Stimulated activated CD4-positive, alpha-beta T cell treated with anti-CD3 and anti-CD28 coated beads, Interleukin-4, amount 100 ng/mL, for 4 hours (primary cell): ENCODE measurements around the gene PELO.
"Not testable (repeated sequence)": the region's sequence is repeated elsewhere in the genome, so short reads cannot be mapped to it uniquely, and the experiment has no call there.

Experiments
- DNase-seq, 2 experiments: peaks; one replicate each; pipeline ENCODE4 v3.0.0-alpha.2; 2020

The PELO gene

DNA sequence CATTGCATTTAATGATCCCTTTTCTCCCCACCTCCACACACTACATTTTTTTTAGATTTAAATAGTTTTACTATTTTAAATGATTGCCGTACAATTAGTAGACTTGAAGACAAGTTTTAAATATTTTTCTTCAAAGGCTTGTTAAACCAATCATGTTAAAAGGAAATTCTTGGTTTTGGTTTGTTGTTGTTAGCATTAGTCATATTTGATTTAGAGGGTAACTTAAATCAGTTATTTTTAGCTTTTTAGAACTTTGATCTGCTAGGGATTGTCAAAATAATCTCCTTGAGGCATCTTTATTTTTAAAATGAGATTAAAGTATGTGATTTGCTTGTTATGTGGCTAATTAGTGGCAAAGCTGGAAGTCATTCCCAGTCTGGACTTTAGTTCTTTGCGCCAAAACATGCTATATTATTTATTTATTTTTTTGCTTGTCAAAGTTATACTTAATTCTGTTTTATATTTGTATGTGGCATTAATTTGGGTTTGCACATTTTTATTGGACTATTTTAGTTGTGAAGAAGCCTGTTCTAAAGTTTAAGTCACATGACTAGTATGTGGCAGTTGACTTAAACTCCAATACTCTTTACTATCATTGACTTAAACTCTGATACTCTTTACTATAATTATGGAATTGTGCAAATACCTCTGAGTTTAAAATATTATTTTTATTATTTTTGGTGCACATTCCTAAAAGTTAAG is 14.7 kb downstream of the PELO start:
- no peak for DNase-seq

DNA sequence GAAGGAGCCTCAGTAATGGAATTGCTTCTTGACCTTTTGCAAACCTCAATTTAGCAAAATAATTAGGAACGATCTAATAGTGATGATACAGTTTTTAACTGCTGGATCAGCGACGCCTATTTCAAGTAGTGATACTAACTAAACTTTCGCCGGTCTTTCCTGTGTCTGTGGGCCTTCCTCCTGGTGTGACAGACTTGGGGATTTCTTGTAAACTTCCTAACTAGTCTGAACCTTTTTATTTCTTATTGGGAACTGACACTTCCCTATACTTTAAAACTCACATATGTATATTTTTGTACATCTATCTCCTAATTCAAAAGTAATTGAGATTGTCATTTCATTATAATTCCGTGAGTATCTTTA is 15.2 kb downstream of the PELO start:
- DNase-seq = no peak

DNA sequence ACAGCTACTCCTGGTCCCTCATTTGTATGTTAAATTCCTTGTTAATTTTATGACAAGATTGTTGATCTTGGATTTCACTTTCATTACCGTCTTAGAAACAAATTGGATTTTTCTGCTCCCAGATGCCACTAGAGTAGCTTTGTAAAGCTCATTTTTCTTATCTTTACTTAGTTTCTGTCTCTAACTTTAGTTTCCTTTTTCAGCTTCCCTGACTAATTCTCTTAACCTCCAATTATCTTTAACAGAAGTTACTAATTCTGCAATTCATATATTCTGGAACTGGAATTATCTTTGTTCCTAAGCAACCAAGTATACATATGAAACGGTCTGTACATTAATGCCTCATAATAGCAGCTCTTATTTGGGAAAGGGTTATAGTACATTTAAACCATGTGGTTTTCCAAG is 16.7 kb downstream of the PELO start:
- DNase-seq = no peak

DNA sequence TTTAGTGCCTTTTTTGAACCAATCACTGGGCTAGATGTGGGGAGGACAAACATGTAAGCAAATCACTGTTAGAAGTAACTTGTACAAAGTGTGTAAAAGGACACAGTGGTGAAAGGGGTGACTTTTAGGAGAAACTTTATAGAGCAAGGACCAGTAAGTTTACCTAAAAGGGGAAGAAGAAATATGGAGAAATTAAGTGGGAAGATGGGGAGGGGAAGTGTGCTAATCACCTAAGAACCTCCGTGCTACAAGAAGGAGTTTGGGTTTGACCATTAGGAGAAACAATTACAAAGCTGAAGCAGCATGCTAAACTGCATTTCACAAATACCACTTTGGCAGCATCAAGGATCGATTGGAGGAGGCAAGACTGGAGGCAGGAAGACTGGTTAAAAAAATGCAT is 17.3 kb downstream of the PELO start:
- no peak for DNase-seq

DNA sequence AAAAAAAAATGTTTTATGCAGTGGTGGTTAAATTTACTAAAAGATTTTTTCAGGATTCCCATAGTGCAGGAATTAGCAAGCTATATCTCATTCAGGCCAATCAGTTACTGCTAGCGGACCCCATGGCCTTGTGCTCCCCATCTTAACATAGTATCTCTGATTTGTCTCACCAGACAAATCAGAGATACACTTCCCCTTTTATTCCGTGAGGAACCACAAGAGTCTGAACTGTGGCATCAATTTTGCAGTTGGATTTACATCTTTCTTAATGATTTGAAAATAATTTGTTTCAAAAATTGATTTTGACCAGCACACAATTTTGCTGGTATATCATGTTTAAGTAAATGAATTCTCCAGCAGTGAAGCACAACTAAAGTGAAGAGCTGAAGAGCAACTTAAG is 17.9 kb downstream of the PELO start:
- no peak for DNase-seq

DNA sequence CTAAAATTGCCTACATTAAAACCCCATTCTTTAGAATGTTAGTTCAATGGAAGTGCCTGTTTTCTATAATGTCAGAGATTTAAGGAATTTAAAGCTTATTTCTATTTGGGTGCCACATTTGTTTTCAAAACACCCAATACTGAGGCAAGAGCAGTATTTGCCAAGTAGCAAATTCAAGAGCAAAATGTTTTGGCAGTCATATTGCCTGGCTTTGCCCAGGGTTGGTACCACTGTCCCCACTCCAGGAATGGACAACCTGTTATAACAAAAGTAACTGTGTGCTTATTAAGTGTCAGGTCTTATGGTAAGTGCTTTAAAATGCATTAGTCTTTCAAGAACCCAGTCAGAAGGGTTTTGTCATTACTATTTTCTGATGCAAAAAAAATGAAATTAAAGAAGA is 19.3 kb downstream of the PELO start:
- no peak for DNase-seq

DNA sequence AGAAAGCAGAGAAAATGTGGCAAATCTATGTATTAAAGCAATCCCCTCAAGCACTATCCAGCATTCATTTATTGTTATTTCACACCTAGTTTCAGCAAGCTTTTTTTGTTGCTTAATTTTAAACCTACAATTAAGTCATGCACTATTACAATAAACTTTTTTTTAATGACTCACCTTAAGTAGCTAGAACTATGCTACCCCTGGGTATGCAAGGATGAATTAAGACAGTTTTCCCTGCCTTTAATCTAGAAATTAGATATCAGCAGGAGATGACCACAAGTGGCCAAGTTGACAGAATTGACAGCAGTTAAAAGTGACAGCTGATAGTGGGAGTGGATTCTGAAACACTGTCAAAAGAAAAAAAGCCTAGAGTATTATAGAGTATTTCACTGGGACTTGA is 20.0 kb downstream of the PELO start:
- no peak for DNase-seq

DNA sequence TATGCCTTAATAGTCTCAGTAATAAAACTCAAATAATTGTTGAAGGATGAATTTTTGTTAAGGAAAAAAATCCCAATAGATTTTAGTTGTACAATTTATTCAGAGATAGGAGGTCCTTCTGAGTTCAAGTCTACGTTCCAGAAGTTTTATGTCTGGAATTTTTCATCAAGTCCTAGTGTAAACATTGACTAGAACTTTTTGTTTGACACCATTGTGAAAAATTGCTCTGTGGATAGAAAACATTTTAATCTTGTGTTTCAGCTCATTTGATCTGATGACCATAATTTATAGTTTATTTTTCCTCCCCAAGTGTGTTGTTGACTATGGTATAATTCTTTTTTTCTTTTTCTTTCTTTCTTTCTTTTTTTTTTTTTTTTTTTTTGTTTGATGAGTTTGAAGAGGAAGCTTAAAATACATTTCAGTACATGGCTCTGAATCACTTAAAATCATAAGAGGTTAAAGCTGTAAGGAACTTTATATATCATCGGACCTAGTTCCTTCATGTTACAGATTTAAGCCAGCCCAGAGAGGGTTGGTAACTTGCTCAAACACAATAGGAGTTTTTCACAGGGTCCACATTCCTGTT is 20.7 kb downstream of the PELO start:
- no peak for DNase-seq

DNA sequence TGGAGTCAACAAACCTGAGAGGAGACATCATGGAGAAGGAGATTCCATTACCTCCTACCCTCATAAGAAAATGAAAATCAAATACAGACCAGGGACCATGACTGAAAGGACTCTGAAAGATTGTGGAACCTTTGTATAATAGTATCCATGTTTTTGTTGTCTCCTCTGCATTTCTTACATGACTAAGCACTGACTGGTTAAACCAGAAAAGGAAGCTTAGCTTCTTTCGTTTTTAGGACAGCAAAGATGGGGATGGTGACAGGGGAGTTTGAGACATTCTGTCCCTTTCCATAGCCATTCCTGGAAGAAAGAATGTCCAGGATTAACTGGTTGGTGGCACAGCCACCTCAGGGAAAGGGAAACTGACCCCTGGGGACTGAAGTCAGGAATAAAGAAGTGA is 22.2 kb downstream of the PELO start:
- no peak for DNase-seq

DNA sequence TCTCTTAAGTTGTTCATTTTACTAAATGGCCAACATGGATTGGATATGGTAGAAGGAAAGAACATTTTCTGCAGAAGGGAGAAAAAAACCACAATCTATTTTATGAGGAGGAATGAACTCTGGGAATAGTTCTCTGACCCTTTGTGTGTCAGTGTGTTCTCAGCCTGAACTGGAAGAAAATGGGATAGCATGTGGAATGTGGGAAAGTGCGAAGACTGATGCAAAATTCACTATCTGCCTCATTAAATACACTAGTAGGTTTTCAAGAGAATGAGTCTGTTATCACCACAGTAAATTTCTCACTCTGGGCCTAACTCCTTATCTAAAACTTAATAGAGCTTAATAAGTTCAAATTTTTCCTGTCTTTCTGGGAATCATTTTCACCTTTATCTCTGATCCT is 22.7 kb downstream of the PELO start:
- DNase-seq = no peak

DNA sequence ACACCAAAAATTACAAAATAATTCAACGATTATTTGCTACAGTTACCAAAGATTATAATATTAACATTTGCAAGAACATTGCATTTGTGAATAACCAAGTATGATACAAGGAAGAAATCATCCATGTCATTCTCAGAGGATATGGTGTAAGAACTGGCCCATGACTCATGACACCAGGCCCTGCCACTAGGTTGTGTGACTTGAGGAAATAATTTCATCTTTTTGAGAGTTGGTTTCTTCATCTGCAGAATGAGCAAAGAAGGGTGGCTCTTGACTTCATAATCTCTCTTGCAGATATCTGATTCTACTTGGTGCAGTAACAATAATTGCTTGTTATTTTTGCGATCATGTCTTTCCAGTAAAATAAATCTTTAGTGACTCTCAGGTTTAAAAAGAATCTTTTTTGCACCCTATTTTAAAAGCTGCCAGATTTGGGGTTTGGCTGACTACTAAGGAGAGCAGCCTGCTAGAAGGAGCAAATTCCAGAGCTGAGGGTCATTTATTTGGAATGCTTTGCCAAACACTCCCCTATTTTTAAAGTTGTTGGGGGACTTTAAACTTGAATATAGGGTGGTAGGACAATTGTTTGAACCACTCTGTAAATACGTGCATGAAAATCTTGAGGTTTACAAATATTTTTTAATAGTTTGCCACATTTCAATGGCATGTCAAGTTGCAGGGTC is 23.5 kb downstream of the PELO start:
- no peak for DNase-seq

DNA sequence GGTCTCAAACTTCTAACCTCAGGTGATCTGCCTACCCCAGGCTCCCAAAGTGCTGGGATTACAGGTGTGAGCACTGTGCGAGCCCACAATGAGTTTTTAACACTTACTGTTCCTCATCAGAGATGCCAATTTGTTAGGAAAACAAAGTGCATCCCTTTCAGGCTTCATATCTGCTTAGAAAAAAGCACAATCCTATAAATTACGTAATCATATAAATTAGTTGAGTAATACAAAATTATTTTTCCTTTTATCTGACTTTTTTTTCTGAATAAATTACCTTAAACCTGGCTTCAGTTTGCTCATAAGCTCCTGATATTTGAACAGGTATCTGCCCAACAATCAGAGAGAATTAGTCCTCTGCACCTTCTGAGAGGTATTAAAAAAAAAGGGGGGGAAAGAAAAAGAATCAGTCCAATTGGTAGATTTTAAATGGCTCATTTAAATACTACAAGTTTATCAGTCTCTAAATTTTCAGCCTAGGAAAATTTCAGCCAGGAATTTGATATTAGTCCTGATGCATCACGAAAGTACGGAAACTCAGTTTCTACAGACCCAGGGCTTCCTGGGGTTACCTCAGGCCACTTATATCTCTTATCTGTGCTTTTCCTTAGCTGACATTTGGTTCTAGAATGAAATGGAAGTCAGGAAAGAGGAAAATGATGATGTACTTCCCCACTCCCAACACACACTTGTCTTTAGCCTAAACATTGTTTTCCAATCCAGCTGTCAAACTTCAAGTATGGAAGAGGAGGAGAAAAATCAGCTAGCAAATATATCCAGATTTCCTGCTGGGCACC is 26.8 kb downstream of the PELO start:
- no peak for DNase-seq

DNA sequence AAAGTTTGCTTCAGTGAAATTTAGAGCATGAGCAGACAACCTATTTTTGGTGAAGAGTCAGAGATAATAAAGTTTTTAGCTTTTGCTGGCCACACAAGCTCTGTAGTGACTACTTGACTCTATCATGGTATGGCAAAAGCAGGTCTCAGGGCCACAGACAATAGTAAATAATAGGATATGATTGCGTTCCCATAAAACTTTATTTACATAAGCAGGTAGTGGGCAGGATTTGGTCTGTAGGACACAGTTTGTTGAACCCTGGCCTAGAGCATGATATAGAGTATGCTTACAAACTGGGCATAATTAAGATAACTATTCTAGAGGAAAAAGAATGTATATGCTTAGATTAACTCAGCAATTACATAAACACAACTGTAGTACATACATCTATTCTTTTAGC is 30.1 kb downstream of the PELO start:
- no peak for DNase-seq

DNA sequence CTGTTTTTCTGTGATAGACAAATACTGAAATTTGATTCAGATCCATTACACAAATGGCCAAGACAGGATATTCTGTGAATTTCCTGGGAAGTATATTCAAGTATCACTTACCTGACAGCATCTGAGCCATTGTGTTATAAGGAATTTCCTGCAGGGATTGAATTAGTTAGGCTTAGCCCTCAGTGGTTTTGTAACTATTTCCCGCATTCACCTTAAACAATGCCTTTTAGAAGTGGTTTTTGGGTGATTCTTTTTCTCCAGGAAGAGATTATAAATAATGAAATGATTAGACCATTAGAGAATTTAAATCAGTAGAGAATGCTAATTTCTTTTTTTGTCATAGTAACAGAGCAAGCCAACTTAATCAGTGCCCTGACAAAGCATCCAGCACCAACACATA is 30.6 kb downstream of the PELO start:
- no peak for DNase-seq

DNA sequence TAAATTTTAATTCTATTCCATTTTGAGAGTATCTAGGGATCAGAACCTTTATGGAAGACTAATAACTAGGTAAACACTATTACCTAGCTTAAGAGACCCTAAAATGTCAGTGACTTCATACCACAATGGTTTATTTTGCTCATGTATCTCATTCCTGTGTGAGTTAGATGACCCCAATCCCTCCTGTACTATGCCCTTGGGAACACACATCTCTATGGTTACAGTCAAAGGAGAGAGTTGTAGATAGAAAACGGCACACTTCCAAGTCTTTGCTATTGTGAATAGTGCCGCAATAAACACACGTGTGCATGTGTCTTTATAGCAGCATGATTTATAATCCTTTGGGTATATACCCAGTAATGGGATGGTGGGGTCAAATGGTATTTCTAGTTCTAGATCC is 31.1 kb downstream of the PELO start:
- not testable (repeated sequence) for DNase-seq

DNA sequence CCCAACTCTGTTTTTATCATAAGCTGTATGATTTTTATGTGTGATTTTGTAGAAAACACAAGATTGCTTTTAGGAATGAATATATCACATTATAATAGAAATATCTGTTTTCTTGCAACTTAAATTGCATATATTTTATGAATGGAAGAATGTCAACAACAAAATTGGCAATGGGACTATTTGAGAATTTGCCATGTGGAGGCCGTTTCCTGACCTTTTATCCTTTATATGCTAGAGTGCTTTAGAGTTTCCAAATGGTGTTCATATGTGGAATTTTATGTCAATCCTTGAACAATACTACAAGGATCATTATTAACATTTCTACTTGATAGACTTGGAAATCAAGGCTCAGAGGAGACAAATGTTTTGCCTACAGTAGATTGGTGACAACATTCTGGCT is 34.2 kb downstream of the PELO start:
- no peak for DNase-seq

DNA sequence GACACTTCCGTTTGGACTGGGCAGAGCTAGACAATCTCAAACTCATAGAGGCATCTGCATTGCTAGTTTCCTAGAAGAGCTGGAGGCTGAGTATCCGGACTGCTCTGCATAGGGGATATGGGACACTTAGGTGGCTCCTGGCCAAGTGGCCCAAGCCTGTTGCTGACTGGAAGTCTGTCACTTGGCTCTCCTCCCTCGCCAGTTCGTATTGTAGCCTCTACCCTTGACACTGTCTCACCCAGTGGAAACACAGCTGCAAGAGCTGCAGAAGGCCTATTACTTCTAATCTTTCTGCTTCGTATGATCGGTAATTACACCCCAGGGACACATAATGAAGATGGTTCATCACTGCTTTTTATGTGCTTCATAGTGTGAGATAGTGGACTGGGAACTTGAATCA is 34.7 kb downstream of the PELO start:
- DNase-seq = no peak

DNA sequence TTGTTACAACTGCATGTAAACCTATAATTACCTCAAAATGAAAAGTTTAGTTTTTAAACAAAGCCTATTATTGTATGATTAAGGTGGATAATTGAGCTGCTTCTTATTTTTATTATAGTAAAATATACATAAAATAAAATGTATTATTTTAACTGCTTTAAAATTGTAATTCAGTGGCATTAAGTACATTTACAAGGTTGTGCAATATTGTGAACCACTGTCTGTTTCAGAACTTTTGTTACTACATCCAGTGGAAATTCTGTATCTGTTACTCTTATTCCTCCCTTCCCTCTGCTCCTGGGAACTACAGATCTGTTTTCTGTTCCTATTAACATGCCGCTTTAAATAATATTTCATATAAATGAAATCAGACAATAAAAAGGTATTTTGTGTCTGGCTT is 37.1 kb downstream of the PELO start:
- DNase-seq = no peak

DNA sequence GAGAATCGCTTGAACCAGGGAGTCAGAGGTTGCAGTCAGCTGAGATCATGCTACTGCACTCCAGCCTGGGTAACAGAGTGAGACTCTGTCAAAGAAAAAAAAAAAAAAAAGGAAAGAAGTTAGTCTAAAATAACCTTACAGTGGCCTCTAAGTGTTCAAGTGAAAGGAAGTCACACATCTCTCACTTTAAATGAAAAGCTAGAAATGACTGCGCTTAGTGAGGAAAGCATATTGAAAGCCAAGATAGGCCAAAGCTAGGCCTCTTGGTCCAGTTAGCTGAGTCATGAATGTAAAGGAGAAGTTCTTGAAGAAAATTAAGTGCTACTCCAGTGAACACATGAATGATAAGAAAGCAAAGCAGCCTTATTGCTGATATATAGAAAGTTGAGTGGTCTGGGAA is 38.1 kb downstream of the PELO start:
- no peak for DNase-seq

DNA sequence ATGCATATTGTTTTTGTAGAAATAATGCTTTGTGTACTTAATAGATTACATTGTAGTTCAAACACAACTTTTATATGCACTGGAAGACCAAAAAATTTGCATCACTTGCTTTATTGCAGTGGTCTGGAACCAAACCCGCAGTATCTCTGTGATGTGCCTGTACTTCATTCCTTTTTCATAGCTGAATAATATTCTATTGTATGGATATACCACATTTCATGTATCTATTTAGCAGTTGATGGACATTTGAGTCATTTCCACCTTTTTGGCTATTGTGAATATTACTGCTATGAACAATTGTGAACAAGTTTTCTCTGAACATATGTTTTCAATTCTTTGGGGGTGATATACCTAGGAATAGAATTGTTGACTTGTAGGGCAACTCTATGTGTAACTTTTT is 40.1 kb downstream of the PELO start:
- DNase-seq = no peak

DNA sequence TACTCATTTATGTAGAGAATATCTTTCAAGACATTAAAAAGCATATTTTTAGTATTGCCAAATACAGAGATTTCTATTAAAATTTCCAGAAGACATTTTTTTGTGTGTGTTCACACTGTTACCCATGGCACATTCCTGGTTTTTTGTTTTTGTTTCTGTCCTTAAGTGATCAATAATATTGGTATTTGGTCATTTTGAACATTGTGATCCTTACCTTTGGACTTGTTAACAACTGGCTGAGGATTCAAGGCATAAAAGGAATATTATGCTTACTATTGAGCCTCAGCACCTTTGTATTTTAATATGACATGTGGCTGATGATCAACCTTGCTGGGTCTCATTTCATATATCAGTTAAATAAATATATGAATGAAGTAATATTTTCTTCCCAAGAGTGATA is 41.9 kb downstream of the PELO start:
- DNase-seq = no peak

DNA sequence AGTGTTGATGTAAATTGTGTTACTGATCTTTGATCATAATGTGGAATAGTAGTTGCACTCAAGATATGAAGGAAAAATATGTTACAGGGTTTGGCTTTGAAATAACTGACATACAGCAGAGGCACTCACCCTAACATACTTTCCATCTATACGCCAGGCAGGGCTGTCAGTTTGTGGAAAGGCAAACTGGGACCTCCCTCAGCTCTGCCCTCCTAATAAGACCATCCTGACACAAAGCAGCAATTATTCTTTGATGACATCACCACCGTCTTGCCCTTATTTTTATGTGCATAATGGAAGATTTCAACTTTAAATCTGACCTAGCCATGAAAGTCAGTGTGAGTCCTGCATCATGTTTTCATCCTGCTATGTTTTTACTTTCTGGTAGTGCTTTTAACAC is 42.9 kb downstream of the PELO start:
- DNase-seq = no peak

DNA sequence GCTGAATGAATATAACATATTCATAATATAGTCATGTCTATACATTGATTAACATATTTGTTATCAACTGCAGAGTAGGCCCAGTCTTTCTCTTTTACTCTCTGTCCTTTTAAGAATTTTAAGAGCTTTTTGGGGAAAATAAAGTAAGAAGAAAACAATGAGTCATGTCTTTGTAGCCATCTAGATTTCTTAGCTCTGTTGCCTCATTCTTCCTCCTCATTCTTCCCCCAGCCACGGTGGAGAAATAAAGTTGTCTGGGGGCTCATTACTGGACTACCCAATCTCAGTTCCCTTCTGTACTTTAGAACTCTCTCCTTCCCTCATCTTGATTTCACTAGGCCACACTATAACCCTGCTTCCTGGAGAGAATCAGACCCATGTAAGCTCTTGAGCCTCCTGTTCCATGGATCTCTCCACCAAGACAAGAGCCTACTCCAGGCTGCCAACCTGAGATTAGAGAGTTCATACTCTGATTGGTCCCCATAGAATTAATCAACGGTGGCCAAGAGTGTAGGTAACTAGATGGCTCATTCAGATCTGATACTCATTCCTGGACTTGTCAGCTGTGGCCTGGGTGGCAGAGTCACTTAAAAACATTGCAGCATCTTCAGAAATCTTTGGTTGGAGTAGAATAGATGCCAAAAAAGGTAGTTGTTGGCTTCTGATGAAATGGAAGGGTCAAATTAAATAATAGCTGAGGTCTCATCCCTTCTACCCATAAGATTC is 44.2 kb downstream of the PELO start:
- DNase-seq = no peak
